ENCODE data around the gene NIPAL1. TPM values are rescaled to one million over a fixed set of nuclear protein-coding genes. Genes with fewer than 3 reads are reported as not detected.

Gene NIPAL1
- total RNA-seq, 1 experiment from 2014 or later = 18.1 TPM

DNA sequence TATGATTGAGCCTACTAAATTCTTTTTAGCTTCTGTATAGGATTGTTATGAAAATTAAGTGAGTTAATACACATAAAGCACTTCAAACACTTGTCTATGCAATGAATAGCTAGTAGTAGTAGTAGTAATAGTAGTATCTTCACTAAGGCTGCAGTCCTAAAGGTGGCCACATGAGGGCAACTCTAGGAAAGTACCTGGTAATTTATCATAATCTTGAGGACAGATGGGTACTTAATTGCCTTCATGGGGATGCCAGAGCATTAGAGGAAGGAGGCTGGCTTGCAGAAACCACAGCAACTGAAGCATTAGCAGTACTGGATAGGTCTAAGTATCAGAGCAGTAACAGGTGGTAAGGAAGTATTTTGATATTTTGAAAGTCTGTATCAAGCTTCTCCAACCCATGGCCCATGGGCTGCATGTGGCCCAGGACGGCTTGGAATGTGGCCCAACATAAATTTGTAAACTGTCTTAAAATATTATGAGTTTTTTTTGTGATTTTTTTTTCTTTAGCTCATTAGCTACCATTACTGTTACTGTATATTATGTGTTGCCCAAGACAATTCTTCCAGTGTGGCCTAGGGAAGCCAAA lies 17.3 kb downstream of the NIPAL1 start:
- peak overlapping the region; percentile 8 for H3K4me3 Mint-ChIP-seq (ENCODE audit: unreplicated experiment)
- DNase-seq = peak in 1 of 2 experiments; percentile 57
- H3K27me3 Mint-ChIP-seq (ENCODE audit: insufficient read depth, unreplicated experiment) = no peaks in the 10 kb centered on the region
- no TSS peak for BruUV-seq (replicated peaks)
- H3K27ac Mint-ChIP-seq (ENCODE audit: unreplicated experiment) = peak overlapping the region; percentile 23
- Histone ChIP-seq H3K27me3 (replicated peaks; ENCODE audit: control insufficient read depth, insufficient read depth, low read length) (no peaks in the 10 kb centered on the region), H3K4me3 (ENCODE audit: low read depth, low read length) (no peak overlapping the region), H3K36me3 (ENCODE audit: control insufficient read depth, insufficient read depth, low read length) (no peaks in the 10 kb centered on the region; the same call in 1 of the 2 replicates), H3K9me3 (no peaks in the 10 kb centered on the region), H3K4me1 (peaks cover 29% of the 10 kb centered on the region)
- no peaks in the 10 kb centered on the region for H3K9me3 Mint-ChIP-seq (ENCODE audit: unreplicated experiment)
- TF ChIP-seq, protein P1, sequence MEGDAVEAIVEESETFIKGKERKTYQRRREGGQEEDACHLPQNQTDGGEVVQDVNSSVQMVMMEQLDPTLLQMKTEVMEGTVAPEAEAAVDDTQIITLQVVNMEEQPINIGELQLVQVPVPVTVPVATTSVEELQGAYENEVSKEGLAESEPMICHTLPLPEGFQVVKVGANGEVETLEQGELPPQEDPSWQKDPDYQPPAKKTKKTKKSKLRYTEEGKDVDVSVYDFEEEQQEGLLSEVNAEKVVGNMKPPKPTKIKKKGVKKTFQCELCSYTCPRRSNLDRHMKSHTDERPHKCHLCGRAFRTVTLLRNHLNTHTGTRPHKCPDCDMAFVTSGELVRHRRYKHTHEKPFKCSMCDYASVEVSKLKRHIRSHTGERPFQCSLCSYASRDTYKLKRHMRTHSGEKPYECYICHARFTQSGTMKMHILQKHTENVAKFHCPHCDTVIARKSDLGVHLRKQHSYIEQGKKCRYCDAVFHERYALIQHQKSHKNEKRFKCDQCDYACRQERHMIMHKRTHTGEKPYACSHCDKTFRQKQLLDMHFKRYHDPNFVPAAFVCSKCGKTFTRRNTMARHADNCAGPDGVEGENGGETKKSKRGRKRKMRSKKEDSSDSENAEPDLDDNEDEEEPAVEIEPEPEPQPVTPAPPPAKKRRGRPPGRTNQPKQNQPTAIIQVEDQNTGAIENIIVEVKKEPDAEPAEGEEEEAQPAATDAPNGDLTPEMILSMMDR (IDR thresholded peaks at IDR 0.05; ENCODE audit: insufficient read depth in 1 of 2, low read depth in 1 of 2, low read length in 1 of 2, severe bottlenecking in 1 of 2, unreplicated experiment in 1 of 2) = peak; percentile 38 to 53
- intact Hi-C loops (cut with micrococcal nuclease; ENCODE audit: unreplicated experiment) = loop anchor here (2.0 kb wide), 1 partner anchor 53 kb away; no protein-coding TSS in a partner anchor
- POLR2A ChIA-PET = no interaction called here
- peaks cover 58% of the 10 kb centered on the region for H3K36me3 Mint-ChIP-seq (ENCODE audit: insufficient read depth, unreplicated experiment)
- CTCF ChIA-PET = interaction anchor here (1.0 to 1.4 kb wide), 2 partner anchors 25 to 52 kb away, joined by 3 to 4 read pairs; no protein-coding TSS in a partner anchor
- peaks cover 21% of the 10 kb centered on the region for H3K4me1 Mint-ChIP-seq (ENCODE audit: low read depth, unreplicated experiment)

DNA sequence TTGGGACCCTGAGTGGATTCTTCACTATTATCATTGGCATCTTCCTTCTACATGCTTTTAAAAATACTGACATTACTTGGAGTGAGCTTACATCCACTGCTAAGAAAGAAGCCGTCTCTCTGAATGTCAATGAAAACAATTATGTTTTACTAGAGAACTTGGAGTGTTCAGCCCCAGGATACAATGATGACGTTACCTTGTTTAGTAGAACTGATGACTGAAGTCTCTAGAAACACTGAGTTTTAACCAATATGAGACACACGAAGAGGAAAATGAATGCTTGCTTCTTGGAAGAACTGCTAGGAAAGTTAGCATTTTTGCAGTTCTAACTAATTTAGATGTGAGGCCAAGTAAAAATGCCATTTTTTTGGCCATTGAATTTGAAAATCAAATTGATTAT lies 19.4 kb downstream of the NIPAL1 start:
- Mint-ChIP-seq H3K27ac (ENCODE audit: unreplicated experiment) (no peak overlapping the region), H3K4me3 (ENCODE audit: unreplicated experiment) (no peak overlapping the region), H3K4me1 (ENCODE audit: low read depth, unreplicated experiment) (peaks cover 15% of the 10 kb centered on the region), H3K27me3 (ENCODE audit: insufficient read depth, unreplicated experiment) (no peaks in the 10 kb centered on the region), H3K9me3 (ENCODE audit: unreplicated experiment) (no peaks in the 10 kb centered on the region), H3K36me3 (ENCODE audit: insufficient read depth, unreplicated experiment) (peaks cover 46% of the 10 kb centered on the region)
- Histone ChIP-seq H3K4me3 (ENCODE audit: low read depth, low read length) (no peak overlapping the region), H3K9me3 (no peaks in the 10 kb centered on the region), H3K27me3 (replicated peaks; ENCODE audit: control insufficient read depth, insufficient read depth, low read length) (no peaks in the 10 kb centered on the region), H3K36me3 (ENCODE audit: control insufficient read depth, insufficient read depth, low read length) (no peaks in the 10 kb centered on the region; the same call in 1 of the 2 replicates), H3K4me1 (peaks cover 29% of the 10 kb centered on the region)
- ChIA-PET CTCF (no interaction called here), POLR2A (no interaction called here)
- intact Hi-C loops (cut with micrococcal nuclease; ENCODE audit: unreplicated experiment) = no loop called here
- TF ChIP-seq, protein P1 (IDR thresholded peaks at IDR 0.05; ENCODE audit: insufficient read depth in 1 of 2, low read depth in 1 of 2, low read length in 1 of 2, severe bottlenecking in 1 of 2, unreplicated experiment in 1 of 2) = no peak
- no TSS peak for BruUV-seq (replicated peaks)
- no peak for DNase-seq

DNA sequence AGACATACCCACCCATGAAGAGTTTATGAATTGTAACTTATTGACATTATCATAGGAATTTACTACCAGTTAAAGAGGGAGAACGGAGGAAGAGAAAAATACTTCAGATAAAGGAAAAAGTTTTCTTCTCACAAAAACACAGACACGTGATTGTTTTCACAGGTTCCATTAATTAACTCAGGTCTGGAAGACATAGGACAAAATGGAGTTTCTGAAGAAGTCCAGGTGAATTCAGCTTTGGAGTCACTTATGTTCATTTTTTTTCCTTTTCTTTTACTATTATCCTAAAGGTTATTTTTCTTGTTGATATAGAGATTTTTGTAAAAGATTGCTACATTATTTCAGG lies 20.5 kb downstream of the NIPAL1 start:
- Histone ChIP-seq H3K9me3 (no peaks in the 10 kb centered on the region), H3K4me1 (peaks cover 25% of the 10 kb centered on the region), H3K27me3 (replicated peaks; ENCODE audit: control insufficient read depth, insufficient read depth, low read length) (no peaks in the 10 kb centered on the region), H3K4me3 (ENCODE audit: low read depth, low read length) (no peak overlapping the region), H3K36me3 (ENCODE audit: control insufficient read depth, insufficient read depth, low read length) (no peaks in the 10 kb centered on the region; the same call in 1 of the 2 replicates)
- H3K27ac Mint-ChIP-seq (ENCODE audit: unreplicated experiment) = no peak overlapping the region
- no peaks in the 10 kb centered on the region for H3K27me3 Mint-ChIP-seq (ENCODE audit: insufficient read depth, unreplicated experiment)
- ChIA-PET POLR2A (no interaction called here), CTCF (no interaction called here)
- TF ChIP-seq, protein P1 (IDR thresholded peaks at IDR 0.05; ENCODE audit: insufficient read depth in 1 of 2, low read depth in 1 of 2, low read length in 1 of 2, severe bottlenecking in 1 of 2, unreplicated experiment in 1 of 2) = no peak
- peaks cover 41% of the 10 kb centered on the region for H3K36me3 Mint-ChIP-seq (ENCODE audit: insufficient read depth, unreplicated experiment)
- H3K4me1 Mint-ChIP-seq (ENCODE audit: low read depth, unreplicated experiment) = peaks cover 11% of the 10 kb centered on the region
- intact Hi-C loops (cut with micrococcal nuclease; ENCODE audit: unreplicated experiment) = no loop called here
- no peaks in the 10 kb centered on the region for H3K9me3 Mint-ChIP-seq (ENCODE audit: unreplicated experiment)
- H3K4me3 Mint-ChIP-seq (ENCODE audit: unreplicated experiment) = no peak overlapping the region
- no TSS peak for BruUV-seq (replicated peaks)
- no peak for DNase-seq
